ENCODE data around the gene ACSM2A.

- no peak for TF ChIP-seq CTCF (IDR thresholded peaks at IDR 0.05)
- no peak for TF ChIP-seq POLR2A (IDR thresholded peaks at IDR 0.05)
Observed at GRCh38 chr16:20410121-20410723, 41.1 kb upstream of the ACSM2A start.
